ENCODE measurements around the gene ZSWIM6.

DNA sequence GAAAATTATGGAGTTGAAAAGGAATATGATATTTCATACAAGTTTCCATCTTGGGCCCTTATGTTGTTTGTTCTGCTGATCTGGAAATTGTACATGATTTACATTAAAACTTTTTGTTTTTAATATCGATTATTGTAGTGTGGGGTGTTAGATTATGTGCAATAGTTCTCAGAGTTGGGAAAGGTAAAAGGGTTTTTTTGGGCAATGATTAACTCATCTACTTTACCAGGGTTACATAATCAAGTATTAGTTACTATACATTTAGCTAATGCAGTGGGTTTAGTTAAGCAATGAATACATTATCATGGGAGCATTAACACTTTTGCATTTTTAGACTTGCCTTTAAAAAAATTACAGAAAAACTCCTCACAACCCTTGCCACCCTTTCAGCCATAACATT, 134.0 kb downstream of the ZSWIM6 start:
- TF ChIP-seq POLR2AphosphoS5 (IDR thresholded peaks at IDR 0.05; ENCODE audit: low read depth, low read length) (no peak), RFX5 (IDR thresholded peaks at IDR 0.05; ENCODE audit: low read length) (no peak), RAD21 (IDR thresholded peaks at IDR 0.05; ENCODE audit: low read length) (no peak), YY1 (IDR thresholded peaks at IDR 0.05; ENCODE audit: low read depth) (no peak), JUND (IDR thresholded peaks at IDR 0.05) (no peak), NRF1 (IDR thresholded peaks at IDR 0.05; ENCODE audit: low read depth, low read length) (no peak), ELF1 (IDR thresholded peaks at IDR 0.05) (no peak), EZH2phosphoT487 (IDR thresholded peaks at IDR 0.05; ENCODE audit: borderline replicate concordance, low read depth) (no peak)
- TF ChIP-seq, protein P1, sequence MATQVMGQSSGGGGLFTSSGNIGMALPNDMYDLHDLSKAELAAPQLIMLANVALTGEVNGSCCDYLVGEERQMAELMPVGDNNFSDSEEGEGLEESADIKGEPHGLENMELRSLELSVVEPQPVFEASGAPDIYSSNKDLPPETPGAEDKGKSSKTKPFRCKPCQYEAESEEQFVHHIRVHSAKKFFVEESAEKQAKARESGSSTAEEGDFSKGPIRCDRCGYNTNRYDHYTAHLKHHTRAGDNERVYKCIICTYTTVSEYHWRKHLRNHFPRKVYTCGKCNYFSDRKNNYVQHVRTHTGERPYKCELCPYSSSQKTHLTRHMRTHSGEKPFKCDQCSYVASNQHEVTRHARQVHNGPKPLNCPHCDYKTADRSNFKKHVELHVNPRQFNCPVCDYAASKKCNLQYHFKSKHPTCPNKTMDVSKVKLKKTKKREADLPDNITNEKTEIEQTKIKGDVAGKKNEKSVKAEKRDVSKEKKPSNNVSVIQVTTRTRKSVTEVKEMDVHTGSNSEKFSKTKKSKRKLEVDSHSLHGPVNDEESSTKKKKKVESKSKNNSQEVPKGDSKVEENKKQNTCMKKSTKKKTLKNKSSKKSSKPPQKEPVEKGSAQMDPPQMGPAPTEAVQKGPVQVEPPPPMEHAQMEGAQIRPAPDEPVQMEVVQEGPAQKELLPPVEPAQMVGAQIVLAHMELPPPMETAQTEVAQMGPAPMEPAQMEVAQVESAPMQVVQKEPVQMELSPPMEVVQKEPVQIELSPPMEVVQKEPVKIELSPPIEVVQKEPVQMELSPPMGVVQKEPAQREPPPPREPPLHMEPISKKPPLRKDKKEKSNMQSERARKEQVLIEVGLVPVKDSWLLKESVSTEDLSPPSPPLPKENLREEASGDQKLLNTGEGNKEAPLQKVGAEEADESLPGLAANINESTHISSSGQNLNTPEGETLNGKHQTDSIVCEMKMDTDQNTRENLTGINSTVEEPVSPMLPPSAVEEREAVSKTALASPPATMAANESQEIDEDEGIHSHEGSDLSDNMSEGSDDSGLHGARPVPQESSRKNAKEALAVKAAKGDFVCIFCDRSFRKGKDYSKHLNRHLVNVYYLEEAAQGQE (IDR thresholded peaks at IDR 0.05; ENCODE audit: low read depth, low read length): no peak
- TF ChIP-seq, protein P2, sequence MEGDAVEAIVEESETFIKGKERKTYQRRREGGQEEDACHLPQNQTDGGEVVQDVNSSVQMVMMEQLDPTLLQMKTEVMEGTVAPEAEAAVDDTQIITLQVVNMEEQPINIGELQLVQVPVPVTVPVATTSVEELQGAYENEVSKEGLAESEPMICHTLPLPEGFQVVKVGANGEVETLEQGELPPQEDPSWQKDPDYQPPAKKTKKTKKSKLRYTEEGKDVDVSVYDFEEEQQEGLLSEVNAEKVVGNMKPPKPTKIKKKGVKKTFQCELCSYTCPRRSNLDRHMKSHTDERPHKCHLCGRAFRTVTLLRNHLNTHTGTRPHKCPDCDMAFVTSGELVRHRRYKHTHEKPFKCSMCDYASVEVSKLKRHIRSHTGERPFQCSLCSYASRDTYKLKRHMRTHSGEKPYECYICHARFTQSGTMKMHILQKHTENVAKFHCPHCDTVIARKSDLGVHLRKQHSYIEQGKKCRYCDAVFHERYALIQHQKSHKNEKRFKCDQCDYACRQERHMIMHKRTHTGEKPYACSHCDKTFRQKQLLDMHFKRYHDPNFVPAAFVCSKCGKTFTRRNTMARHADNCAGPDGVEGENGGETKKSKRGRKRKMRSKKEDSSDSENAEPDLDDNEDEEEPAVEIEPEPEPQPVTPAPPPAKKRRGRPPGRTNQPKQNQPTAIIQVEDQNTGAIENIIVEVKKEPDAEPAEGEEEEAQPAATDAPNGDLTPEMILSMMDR (IDR thresholded peaks at IDR 0.05): no peak

All from SK-N-SH (cell line).